KOPT-K1 (cell line): ENCODE results near the gene CCDC116.
"Not testable (repeated sequence)": the region's sequence is repeated elsewhere in the genome, so short reads cannot be mapped to it uniquely, and the experiment has no call there.

Source experiments
- H3K27ac ChIP-seq: fragments of 200-600 bp; sonication (generic); 2 replicates; pipeline ENCODE4 v1.5.1; 2016; ENCODE audit warnings: antibody characterized with exemption, mild to moderate bottlenecking, low read depth, low read length; ENCODE audit not compliant: poor library complexity, severe bottlenecking
- H3K36me3 ChIP-seq: fragments of 200-600 bp; sonication (generic); 2 replicates; pipeline ENCODE4 v1.5.1; 2017; ENCODE audit warnings: antibody characterized with exemption, mild to moderate bottlenecking, low read length, moderate library complexity; ENCODE audit not compliant: insufficient read depth
- H3K9me3 ChIP-seq: fragments of 200-600 bp; sonication (generic); 2 replicates; pipeline ENCODE4 v1.5.1; 2017; ENCODE audit warnings: antibody characterized with exemption, low read length, mild to moderate bottlenecking; ENCODE audit not compliant: insufficient read depth, poor library complexity, severe bottlenecking

Gene CCDC116

DNA sequence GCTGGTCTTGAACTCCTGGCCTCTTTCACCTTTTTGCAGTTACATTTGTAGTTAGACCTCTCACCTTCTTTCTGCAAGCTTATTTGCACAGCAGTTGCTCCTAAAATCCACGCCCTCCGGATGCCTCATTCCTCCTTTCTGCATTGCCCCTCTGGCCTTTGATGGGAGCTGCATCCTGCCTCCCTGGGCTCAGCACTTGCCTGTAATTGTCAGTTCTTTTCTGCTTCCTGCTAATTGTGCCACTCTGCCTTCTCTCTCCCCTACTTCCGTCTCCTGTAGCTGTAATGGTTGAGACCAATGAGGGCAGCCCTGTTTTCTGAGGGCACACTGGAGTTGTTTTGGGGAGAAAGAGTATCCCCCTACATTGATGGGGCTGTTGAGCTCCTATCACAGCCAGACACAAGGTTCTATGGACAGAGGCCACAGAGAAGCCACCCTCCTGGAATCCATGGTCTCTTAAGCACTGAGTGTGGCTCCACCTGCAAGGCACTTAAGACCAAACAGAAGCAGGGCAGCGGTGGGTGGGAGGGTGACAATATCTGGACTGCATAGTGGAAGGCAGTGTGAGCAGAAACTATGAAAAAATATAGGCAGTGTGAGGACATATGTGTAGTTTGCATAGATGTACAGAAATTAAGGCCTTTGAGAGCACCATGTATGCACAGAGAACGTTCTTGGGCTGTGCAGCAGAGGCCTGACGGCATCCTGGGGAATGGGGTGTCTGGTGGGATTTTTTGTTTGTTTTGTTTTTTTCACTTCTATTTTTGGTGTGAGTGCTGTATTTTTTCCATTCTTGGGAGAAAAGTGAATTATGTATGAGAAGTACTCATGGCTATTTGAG, 33.3 kb upstream of the CCDC116 start:
- Histone ChIP-seq H3K9me3 (no peaks in the 10 kb centered on the region), H3K27ac (no peak overlapping the region), H3K36me3 (peaks cover 60% of the 10 kb centered on the region)

DNA sequence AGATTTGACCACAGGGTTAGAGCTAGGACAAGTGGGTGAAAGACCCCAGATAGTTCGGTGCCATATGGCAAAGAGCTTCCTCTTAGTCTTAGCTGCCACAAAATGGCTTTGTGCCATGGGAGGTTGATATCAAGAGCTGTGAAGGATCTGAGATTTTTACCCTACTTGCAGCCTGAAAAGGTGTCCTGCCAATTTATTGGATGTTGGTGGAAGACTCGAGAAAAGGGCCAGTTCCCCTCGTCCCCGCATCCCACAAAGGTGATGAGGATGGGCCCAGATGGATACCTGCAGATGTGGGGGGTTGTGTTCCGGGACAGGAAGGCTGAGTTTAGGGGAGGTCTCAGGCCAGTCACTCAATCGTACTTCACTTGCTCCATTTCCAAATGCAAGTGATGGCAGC, 30.0 kb upstream of the CCDC116 start:
- no peaks in the 10 kb centered on the region for H3K9me3 ChIP-seq
- H3K36me3 ChIP-seq, result peaks cover 55% of the 10 kb centered on the region
- H3K27ac ChIP-seq, result no peak overlapping the region

DNA sequence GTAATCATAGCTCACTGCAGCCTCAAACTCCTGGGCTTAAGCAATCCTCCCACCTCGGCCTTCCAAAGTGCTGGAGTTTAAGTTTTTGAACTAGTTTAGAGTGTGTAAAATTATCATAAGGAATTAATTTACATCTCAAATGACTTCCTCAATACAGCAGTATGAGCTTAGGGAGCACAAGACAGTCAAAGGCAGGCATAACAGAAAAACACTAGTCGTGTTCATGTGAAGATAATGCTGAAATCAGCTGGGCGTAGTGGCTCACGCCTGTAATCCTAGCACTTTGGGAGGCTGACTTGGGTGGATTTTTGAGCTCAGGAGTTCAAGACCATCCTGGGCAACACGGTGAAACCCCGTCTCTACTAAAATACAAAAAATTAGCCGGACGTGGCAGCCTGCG, 28.6 kb upstream of the CCDC116 start:
- Histone ChIP-seq H3K27ac (no peak overlapping the region), H3K36me3 (peaks cover 52% of the 10 kb centered on the region), H3K9me3 (no peaks in the 10 kb centered on the region)

DNA sequence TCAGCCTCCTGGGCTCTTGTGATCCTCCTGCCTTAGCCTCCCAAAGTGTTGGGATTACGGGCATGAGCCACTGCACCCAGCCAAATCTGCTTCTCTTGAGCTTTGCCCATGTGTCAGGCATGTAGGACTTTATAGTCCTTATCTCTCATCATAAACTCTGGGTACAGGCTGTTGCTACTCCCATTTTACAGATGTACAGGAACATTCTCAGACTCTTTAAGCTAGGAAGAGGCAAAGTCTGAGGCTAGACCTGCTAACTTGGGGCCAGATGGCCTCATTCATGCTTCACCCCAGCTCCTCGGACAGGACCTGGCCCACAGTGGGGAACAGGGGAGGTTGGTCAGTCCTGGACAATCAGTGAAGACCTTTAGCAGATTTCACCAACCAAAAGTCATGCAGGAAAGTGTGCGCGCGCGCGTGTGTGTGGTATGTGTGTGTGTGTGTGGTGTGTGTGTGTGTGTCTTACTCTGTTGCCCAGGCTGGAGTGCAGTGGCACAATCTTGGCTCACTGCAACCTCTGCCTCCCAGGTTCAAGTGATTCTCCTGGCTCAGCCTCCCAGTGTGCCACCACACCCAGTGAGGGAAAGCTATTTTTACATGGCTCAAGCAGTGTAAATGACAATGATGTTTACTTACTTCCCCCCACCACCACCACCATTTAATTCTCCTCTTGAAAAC, 26.5 kb upstream of the CCDC116 start:
- no peaks in the 10 kb centered on the region for H3K9me3 ChIP-seq
- no peak overlapping the region for H3K27ac ChIP-seq
- peaks cover 59% of the 10 kb centered on the region for H3K36me3 ChIP-seq

DNA sequence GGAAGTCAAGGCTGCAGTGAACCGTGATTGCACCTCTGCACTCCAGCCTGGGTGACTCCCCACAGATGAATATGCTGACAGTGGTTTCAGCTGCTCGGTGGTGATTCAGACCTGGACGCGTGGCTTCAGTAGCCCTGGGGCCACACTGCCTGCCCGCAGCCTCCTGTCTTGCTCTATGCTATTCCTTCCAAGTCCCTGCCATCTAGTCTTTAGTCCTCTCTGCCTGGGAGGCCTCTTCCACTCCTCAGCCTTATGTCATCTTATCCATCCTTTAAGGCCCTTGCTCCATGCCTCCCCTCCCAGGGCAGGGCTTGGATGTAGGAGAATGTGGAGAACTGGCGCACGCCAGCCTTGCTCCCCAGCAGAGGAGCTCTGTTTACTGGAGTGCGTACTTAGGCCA, 25.8 kb upstream of the CCDC116 start:
- Histone ChIP-seq H3K9me3 (no peaks in the 10 kb centered on the region), H3K27ac (no peak overlapping the region), H3K36me3 (peaks cover 64% of the 10 kb centered on the region)

DNA sequence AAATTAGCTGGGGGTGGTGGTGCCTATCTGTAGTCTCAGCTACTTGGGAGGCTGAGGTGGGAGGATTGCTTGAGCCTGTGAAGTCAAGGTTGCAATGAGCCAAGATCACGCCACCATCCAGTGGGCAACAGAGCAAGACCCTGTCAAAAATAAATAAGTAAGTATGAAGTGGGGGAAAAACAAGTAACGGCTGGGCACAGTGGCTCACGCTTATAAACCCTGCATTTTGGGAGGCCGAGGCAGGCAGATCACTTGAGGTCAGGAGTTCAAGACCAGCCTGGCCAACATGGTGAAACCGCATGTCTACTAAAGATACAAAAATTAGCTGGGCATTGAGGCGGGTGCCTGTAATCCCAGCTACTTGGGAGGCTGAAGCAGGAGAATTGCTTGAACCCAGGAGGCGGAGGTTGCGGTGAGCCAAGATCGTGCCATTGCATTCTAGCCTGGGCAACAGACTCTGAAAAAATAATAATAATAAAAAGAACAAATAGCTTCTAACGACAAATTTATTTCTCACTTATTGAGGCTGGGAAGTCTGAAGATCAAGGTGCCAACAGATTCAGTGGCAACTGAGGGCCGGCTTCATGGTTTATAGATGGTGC, 22.9 kb upstream of the CCDC116 start:
- H3K27ac ChIP-seq, H3K9me3 ChIP-seq: not testable (repeated sequence)
- peaks cover 77% of the 10 kb centered on the region for H3K36me3 ChIP-seq

DNA sequence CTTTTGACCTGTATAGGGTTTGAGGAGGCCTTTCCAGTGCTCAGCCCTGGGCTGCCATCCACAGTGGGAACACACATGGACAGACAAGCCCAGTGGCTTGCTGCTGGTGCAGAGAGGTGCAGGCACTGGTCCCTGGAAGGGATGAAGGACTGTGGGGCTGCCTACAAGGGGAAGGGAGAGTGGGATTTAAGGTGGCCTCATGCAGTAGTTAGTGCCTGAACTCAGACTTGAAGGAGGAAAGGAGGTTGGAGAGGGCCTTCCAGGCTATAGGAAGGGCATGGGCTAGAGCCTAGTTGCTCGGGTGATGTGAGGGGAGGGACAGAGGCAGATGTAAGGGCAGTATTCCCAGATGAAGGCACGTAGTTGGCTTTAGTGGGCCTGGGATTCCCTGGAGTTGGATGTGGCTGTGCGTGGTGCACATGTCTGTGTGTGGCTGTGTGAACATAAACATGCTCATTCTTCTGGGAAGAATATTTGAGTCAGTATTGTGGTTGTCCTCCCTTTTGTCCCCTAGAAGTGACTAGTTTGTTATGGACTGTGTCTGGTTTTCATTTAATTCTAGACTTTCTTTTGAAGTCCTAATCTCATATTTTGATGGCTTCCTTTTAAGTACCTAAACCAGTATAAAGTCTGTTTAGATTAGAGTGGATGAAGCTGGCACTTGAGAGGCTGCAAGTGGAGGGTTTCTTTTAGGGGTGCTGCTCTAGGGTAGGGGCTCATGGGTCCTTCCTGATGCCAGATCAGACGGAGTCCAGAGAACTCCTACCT, 21.2 kb upstream of the CCDC116 start:
- Histone ChIP-seq H3K36me3 (peaks cover 80% of the 10 kb centered on the region), H3K27ac (no peak overlapping the region), H3K9me3 (no peaks in the 10 kb centered on the region)

DNA sequence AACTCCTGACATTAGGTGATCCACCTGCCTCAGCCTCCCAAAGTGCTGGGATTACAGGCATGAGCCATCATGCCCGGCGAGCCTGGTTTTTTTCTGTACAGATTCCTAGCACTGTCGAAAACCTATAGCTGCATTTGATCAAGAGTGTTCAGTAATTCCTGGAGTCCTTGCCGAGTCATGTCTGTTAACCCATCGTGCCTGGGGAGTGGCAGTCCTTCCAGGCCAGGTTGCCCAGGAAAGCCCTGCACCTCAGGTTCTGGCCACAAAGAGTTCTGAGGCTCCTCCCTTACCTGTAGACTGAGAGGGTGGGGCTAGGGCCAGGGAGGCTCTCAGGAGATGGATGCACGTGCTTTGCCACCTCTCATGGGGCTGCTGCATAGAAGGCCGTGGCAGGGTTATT, 19.7 kb upstream of the CCDC116 start:
- Histone ChIP-seq H3K27ac (no peak overlapping the region), H3K36me3 (peaks cover 88% of the 10 kb centered on the region), H3K9me3 (no peaks in the 10 kb centered on the region)

DNA sequence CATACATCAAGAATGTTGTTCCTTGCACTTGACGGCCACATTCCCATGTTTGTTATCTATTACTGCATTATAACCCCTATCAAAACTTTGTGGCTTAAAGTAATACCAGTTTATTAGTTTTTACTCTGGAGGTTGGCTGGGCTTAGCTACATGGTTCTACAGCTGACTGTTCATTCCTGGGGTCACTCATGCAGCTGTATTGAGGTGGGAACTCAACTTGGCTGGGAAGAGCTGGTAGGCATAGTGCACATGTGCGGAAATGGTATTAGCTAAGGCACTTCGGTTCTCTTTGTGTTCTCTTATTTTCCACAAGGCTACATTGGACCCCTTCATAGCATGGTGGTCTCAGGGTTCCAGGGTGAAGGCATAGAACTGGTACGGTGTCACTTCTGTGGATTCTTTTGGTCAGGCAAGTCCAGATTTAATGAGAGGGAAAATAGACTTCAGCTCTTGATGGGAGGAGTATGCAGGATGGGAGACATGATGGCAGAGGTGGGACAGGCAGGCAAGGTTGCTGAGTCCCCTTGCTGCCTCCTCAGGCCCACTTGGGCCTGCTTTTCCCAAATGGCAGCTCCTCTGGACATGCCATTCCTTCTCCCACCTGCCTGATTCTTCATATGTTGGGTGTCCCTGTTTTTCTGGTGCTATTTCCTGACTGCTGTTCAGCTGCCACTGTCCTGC, 18.9 kb upstream of the CCDC116 start:
- H3K36me3 ChIP-seq, result peaks cover 94% of the 10 kb centered on the region
- H3K27ac ChIP-seq, result no peak overlapping the region
- no peaks in the 10 kb centered on the region for H3K9me3 ChIP-seq

DNA sequence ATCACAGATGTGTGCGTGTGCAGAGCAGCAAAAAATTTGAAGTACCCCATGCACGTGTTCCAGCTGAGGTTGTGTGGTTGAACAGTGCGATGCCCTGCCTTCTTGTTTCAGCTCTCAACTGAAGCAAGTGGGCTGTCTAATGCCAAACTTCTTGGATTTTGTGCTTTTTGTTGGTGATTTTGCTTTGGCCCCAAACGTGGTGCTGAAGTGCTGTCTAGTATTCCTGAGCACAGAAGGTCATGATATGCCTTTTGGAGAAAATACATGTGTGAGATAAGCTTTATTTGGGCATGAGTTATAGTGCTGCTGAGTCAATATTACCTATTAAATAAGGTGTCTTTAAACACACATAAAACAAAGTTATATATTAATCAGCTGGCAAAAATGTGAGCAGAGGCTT, 16.8 kb upstream of the CCDC116 start:
- H3K9me3 ChIP-seq, result no peaks in the 10 kb centered on the region
- H3K36me3 ChIP-seq, result peaks cover 95% of the 10 kb centered on the region
- no peak overlapping the region for H3K27ac ChIP-seq

DNA sequence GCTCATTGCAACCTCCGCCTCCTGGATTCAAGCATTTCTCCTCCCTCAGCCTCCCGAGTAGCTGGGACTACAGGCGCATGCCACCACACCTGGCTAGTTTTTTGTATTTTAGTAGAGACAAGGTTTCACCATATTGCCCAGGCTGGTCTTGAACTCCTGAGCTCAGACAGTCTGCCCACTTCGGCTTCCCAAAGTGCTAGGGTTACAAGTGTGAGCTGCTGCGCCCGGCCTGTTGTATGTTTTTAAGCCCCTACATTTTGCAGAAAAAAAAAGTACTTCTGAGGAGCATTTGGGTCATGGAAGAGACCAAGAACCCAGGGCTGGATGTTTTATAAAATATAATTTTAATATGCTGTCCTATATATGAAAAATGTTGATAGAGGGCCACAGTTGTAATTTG, 15.2 kb upstream of the CCDC116 start:
- not testable (repeated sequence) for H3K9me3 ChIP-seq, H3K27ac ChIP-seq
- peaks cover 94% of the 10 kb centered on the region for H3K36me3 ChIP-seq

DNA sequence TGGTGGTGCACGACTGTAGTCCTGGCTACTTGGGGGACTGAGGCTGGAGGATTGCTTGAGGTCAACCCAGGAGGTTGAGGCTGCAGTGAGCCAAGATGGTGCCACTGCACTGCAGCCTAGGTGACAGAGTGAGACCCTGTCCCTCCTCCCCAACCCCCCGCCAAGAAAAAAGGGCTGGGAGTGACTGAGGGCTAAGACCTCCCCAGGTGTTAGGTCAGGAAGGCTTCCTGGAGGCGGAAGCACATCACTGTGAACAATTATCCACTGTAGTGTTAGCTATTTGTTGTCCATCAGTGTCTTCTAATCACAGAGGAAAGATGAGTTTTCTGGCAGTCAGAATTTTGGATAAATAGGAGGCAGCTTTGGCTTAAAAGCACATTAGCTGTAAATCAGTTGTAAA, 11.5 kb upstream of the CCDC116 start:
- peaks cover 88% of the 10 kb centered on the region for H3K36me3 ChIP-seq
- H3K27ac ChIP-seq, result no peak overlapping the region
- no peaks in the 10 kb centered on the region for H3K9me3 ChIP-seq

DNA sequence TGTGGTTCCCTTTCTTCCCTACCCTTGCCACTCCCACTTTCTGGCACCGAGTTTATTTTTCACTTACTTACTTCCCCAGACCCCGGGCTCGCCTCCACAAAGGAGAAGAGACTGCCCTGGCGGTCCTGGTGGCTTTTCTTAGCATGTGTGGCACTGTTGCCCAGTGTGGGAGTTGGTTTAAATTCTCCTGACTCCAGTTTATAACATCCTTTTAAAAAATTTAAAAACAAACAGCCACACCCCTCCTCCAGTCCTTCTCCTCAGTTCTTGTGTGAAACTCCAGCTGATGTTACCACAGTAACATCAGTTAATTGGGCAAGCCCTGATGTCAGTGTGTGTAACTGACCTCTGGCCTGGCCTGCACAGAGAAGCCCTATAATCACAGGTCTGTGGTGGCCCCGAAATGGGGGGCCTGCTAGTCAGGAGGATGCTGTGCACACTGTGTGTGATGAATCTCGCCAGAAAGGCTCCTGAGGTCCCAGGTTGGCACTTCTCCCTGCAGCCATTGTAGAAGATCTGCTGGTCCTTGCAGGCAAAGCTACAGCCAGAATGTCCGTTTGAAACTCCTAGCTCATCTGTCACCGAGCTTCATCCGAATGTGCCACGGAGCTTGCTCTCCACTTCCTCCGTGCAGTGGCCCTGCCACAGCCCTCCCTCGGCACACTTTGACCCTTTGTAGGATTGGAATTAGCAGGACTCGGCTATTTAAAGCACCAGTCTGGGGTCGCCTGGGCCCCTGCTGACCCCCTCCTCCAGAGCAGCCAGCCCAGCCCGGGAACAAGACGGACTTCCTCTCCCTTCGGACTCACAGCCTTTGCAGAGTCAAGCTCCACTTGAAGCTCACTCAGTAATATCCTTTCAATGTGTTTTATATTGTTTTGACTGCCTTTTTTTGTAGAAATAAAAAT, 10.3 kb upstream of the CCDC116 start:
- no peak overlapping the region for H3K27ac ChIP-seq
- peaks cover 89% of the 10 kb centered on the region for H3K36me3 ChIP-seq
- no peaks in the 10 kb centered on the region for H3K9me3 ChIP-seq
